K562 (cell line): Measurements from ENCODE around the gene GNAI2. TPM values are rescaled to one million over a fixed set of nuclear protein-coding genes. Genes with fewer than 3 reads are reported as not detected.
A peak's percentile ranks its signal among the peaks of the same experiment; 100 is the strongest.

Experiments used
- CHD7 ChIP-seq: fragments of 200-600 bp; sonication (generic); IDR thresholded peaks from one replicate; pipeline ENCODE4 v1.6.1; 2012; ENCODE audit warnings: mild to moderate bottlenecking, low read depth, low read length, inconsistent platforms
- EP400 ChIP-seq: fragments of 450-650 bp; IDR thresholded peaks from 2 replicates; pipeline ENCODE4 v1.6.1; 2017; ENCODE audit warnings: antibody characterized with exemption, mild to moderate bottlenecking, moderate library complexity
- LCOR ChIP-seq: sonication (generic); formaldehyde crosslinking; IDR thresholded peaks from 2 replicates; pipeline ENCODE4 v1.8.0; 2022; ENCODE audit warnings: mild to moderate bottlenecking, missing genetic modification reagents
- MAFK ChIP-seq: IDR thresholded peaks from 2 replicates; pipeline ENCODE4 v1.6.1; 2011; ENCODE audit warnings: low read length, improper control_type of control experiment
- RNF2 ChIP-seq: sonication (generic); IDR thresholded peaks from 2 replicates; pipeline ENCODE4 v1.6.1; 2016
- TEAD2 ChIP-seq: fragments of 450-650 bp; IDR thresholded peaks from 2 replicates; pipeline ENCODE4 v1.6.1; 2016; ENCODE audit warnings: missing genetic modification characterization, control low read depth, missing compliant biosample characterization
- ZNF740 ChIP-seq, 3 experiments: fragments of 200-800 bp in 1 of 3; sonication (Bioruptor generic) in 1 of 3; sonication (generic) in 1 of 3; formaldehyde crosslinking in 1 of 3; IDR thresholded peaks; 2 replicates each; pipeline versions ENCODE4 v1.6.1 to v1.8.0; 2016 to 2022; ENCODE audit warnings: mild to moderate bottlenecking in 2 of 3, missing compliant biosample characterization in 2 of 3, missing genetic modification characterization in 2 of 3, missing genetic modification reagents in 1 of 3
- polyA plus RNA-seq, 8 experiments: library from polyadenylated mRNA; depleted of rRNA in 4 of 8; stranded (reverse) in 5 of 8; unstranded in 3 of 8; fragments of >200 nt; fragmentation: Nextera tagmentation in 2 of 8; fragmentation: Illumina TruSeq in 1 of 8; extraction: Ambion mirVana in 2 of 8; extraction: Trizol in 1 of 8; gene quantifications; 2 replicates each; pipeline versions ENCODE4 v1.2.1 to v1.2.3, GENCODE V29; 2011 to 2014; ENCODE audit warnings: inconsistent platforms in 1 of 8, missing spikeins in 1 of 8
- total RNA-seq, 7 experiments: library from RNA; depleted of rRNA in 6 of 7; stranded (reverse); fragments of >200 nt in 6 of 7; fragmentation: Illumina TruSeq in 2 of 7; extraction: Trizol in 2 of 7; gene quantifications; 2 replicates each; pipeline versions ENCODE4 v1.2.1 to v1.2.3, GENCODE V29; 2011 to 2021; ENCODE audit warnings: low replicate concordance in 1 of 7
- TF ChIP-seq, protein P1 (sequence below): sonication (generic); formaldehyde crosslinking; IDR thresholded peaks from 2 replicates; pipeline ENCODE4 v1.8.1; 2023; ENCODE audit warnings: mild to moderate bottlenecking, missing genetic modification reagents
- TF ChIP-seq, protein P2 (sequence below): fragments of 450-650 bp; IDR thresholded peaks from 2 replicates; pipeline ENCODE4 v1.6.1; 2016
- TF ChIP-seq, protein P3 (sequence below): sonication (generic); formaldehyde crosslinking; IDR thresholded peaks from 2 replicates; pipeline ENCODE4 v1.8.0; 2022; ENCODE audit warnings: mild to moderate bottlenecking, missing genetic modification reagents

The GNAI2 gene
- total and polyA plus RNA-seq, 9 of the 15 experiments (the other 6 are each of a cell fraction or from before 2014, with no cell fraction given): 1.1 to 72.2 (median 42.7) TPM

DNA sequence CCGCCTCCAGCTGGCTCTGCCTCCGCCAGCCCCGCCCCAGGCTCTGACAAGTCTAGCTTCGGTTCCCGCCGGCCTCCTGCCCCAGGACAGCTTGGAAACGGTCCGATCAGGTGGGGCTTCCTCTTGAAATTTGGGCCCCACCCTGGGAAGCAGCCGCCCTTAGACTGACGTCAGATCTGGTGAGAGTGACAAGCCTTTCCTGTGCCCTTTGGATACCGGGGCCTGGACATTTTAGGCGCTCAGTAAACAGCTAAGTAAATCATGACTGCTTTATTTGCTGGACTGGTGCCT lies 63.6 kb downstream of the GNAI2 start (continued):
- TF ChIP-seq, protein P1, sequence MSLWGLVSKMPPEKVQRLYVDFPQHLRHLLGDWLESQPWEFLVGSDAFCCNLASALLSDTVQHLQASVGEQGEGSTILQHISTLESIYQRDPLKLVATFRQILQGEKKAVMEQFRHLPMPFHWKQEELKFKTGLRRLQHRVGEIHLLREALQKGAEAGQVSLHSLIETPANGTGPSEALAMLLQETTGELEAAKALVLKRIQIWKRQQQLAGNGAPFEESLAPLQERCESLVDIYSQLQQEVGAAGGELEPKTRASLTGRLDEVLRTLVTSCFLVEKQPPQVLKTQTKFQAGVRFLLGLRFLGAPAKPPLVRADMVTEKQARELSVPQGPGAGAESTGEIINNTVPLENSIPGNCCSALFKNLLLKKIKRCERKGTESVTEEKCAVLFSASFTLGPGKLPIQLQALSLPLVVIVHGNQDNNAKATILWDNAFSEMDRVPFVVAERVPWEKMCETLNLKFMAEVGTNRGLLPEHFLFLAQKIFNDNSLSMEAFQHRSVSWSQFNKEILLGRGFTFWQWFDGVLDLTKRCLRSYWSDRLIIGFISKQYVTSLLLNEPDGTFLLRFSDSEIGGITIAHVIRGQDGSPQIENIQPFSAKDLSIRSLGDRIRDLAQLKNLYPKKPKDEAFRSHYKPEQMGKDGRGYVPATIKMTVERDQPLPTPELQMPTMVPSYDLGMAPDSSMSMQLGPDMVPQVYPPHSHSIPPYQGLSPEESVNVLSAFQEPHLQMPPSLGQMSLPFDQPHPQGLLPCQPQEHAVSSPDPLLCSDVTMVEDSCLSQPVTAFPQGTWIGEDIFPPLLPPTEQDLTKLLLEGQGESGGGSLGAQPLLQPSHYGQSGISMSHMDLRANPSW: no peak
- TF ChIP-seq ZNF740 (CRISPR knock-in tag; IDR thresholded peaks at IDR 0.05) (no peak), ZNF740 (tag; IDR thresholded peaks at IDR 0.05) (no peak), CHD7 (no peak), TEAD2 (tag) (no peak), RNF2 (0 out of 2 replicates have a peak, but pooled peaks have one; percentile 22), EP400 (peak; percentile 5; the same call in 1 of the 2 replicates), MAFK (no peak), LCOR (peak; percentile 76; the same call in 1 of the 2 replicates)
- TF ChIP-seq, protein P2, sequence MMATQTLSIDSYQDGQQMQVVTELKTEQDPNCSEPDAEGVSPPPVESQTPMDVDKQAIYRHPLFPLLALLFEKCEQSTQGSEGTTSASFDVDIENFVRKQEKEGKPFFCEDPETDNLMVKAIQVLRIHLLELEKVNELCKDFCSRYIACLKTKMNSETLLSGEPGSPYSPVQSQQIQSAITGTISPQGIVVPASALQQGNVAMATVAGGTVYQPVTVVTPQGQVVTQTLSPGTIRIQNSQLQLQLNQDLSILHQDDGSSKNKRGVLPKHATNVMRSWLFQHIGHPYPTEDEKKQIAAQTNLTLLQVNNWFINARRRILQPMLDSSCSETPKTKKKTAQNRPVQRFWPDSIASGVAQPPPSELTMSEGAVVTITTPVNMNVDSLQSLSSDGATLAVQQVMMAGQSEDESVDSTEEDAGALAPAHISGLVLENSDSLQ: peak; percentile 93
- TF ChIP-seq, protein P3, sequence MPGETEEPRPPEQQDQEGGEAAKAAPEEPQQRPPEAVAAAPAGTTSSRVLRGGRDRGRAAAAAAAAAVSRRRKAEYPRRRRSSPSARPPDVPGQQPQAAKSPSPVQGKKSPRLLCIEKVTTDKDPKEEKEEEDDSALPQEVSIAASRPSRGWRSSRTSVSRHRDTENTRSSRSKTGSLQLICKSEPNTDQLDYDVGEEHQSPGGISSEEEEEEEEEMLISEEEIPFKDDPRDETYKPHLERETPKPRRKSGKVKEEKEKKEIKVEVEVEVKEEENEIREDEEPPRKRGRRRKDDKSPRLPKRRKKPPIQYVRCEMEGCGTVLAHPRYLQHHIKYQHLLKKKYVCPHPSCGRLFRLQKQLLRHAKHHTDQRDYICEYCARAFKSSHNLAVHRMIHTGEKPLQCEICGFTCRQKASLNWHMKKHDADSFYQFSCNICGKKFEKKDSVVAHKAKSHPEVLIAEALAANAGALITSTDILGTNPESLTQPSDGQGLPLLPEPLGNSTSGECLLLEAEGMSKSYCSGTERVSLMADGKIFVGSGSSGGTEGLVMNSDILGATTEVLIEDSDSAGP (CRISPR knock-in tag): no peak
